GM12892 (cell line): ENCODE results near the gene KRT85.

Experiments
- POLR2A ChIP-seq: IDR thresholded peaks from 2 replicates; pipeline ENCODE4 v1.6.1; 2011; ENCODE audit warnings: low read depth, low read length, control low read depth
- POLR2AphosphoS5 ChIP-seq: IDR thresholded peaks from 2 replicates; pipeline ENCODE4 v1.6.1; 2011; ENCODE audit warnings: low read depth, low read length, control low read depth
- TAF1 ChIP-seq: IDR thresholded peaks from 2 replicates; pipeline ENCODE4 v1.6.1; 2011; ENCODE audit warnings: low read depth, mild to moderate bottlenecking, control low read depth, low read length, borderline replicate concordance

DNA sequence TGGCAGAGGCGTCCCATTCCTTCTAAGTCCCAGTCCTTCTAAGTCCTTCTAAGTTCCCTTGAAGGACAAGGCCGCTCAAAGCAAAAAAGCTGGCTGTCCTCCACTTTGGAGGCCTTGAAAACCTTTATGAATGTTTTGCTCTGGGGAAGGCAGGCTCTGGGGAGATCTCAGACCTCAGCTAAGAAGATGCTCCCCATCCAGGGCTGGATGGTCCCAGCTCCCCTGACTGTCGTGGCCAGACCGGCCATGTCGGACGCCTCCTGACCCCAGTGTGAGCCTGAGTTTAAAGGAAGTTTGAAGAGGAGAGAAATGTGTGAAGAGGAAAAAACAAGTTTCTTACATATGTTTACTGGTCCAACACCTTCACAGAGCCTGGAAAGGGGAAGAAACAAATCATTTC, 12.3 kb upstream of the KRT85 start:
- no peak for TF ChIP-seq POLR2A
- TF ChIP-seq POLR2AphosphoS5 = no peak
- no peak for TF ChIP-seq TAF1
